Stomach (tissue), 4 donors: ENCODE results near the gene FAM219A.

ENCODE experiments used
- CTCF ChIP-seq, 7 experiments: fragments of 450-650 bp in 4 of 7; fragments of 200-600 bp in 3 of 7; sonication (generic) in 3 of 7; IDR thresholded peaks; one replicate each; pipeline ENCODE4 v1.5.1; 2016 to 2019; ENCODE audit warnings: antibody characterized with exemption in 7 of 7, control low read depth in 2 of 7, mild to moderate bottlenecking in 1 of 7
- POLR2AphosphoS5 ChIP-seq, 3 donors: sonication (generic); formaldehyde crosslinking; IDR thresholded peaks; one replicate each; pipeline ENCODE4 v1.6.1; 2016; ENCODE audit warnings: antibody characterized with exemption in 3 of 3

DNA sequence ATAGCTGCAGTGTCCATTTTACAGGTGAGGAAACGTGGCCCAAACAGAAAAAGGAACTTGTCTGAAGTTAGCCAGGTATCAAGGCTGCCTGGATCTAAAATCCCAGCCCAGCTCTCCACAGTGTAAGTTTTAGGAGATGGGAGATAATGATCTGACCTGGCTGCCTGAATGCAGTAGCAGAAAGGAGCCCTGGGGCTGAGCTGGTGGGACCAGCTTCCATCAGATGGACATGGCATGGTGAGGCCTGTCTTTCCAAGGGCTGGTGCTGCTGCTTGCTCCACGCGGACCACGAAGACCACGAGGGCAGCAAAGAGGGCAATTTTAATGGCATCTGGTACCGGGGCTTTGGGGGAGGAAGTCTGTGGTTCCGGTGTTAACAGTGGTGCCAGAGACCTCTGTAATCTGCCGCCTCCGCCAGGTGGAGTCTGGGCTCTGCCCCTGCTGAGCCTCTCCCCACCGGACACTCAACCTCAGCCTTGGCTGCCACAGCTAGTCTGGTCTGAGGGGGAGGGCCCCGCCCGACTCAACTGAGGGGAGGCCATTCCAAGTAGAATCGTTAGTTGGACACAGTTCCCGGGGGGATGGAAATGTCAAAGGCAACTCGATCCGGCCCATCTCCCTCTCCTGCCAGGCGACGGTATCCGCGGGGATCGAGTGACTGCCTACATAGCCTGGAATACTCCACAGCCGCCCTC is 82.3 kb downstream of the FAM219A start:
- TF ChIP-seq CTCF (IDR thresholded peaks at IDR 0.05) (peak in 2 of 7 experiments; percentile 21 to 32), POLR2AphosphoS5 (IDR thresholded peaks at IDR 0.05) (peak in 1 of 3 donors; percentile 12)
